ENCODE measurements around the gene OR5F1.

Gene OR5F1

DNA sequence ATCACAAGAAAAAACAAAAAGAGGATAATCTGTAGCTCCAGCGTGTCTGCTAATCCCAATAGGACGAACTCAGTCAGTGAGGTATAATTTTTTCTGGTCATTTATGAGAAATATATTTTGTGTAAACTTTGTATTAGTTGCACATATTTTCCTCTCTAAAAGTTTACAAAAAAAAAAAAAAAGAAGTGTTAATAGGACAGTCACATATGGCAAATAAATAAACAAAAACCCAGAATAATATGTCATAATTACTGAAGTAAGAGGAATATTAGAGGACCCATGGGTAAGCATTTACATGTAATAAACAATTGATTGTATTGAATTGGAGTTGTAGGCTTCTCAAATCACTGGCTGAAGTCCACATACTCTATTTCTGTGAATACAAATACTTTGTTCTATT is at the start of gene OR5F1:
OR5F1 (minus strand) TSS at position 101 of the 400 bp plus-strand sequence; CDS start at position 101, 0 bp downstream.
- DNase-seq = no peak

DNA sequence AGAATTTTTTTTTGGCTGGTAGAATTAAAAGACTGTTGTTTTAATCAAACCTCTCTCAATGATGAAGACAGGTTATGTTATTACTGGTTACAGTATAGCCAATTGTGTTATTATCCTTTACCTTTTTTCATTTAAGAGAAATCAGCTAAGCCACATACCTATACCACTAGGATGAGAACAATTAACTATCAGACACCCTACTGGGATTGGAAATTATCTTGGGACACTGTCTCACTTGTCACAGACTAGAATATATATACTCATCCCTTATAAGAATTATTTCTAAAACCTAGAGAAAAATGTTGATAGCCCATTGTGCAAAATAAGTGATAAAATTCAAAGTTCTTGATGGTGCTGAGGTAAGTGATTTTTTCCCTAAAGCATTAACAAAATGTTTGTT is 32.9 kb upstream of the OR5F1 start, which contains the start of gene OR5AS1:
OR5AS1 (plus strand) TSS at position 301 of the 400 bp plus-strand sequence. CDS start 2,765 bp downstream, outside the sequence.
- no peak for DNase-seq

DNA sequence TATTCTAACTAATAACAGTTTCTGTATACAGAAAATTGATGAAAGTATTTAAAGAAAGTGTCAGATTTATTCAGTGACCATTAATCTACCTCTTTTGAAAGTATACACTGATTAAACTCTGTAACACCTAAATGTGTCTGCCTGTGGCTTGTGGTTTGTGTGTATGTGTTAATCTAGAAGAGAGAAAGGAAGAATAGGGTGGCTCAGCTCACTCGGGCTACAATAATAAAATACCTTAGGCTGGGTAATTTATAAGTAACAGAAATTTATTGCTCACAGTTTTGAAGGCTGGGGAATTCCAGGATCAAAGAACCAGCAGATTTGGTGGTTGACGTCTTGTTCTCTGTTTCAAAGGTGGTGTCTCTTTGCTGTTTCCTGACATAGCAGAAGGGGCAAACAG is 19.4 kb upstream of the OR5F1 start:
- DNase-seq = no peak

DNA sequence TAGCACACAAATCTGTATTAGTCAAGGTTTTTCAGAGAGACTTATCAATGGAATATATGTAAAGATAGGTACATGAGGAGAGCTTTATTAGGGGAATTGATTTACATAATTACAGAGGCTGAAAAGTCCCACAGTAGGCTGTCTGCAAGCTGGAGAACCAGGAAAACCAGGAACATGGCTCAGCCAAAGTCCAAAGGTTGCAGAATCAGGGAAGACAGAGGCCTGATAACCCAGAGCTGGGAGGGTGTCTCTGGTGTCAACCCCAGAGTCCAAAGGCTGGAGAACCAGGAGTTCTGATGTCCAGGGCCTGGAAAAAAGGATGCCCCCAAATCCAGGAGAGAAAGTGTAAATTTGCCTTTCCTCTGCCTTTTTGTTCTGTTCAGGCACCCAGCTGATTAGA is 16.3 kb upstream of the OR5F1 start:
- DNase-seq = no peak

DNA sequence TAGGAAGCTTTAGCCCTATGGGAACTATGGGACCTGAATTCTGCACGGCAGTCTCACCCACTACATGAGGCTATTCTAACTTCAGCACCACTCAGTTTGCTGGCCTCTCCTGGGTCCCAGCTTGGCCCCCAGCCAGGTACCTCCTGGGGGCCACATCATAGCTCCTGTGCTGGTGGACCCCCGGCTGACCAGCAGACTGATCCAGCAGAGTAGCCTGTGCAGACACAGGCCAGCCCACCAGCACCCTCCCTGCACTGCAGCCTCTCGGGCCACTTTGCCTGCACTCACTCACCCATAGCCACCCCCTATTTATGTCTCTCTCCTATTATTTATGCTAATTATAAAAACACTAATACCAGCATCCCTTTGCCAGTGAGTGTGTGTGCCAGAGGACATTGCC is 23.5 kb downstream of the OR5F1 start:
- no peak for DNase-seq

DNA sequence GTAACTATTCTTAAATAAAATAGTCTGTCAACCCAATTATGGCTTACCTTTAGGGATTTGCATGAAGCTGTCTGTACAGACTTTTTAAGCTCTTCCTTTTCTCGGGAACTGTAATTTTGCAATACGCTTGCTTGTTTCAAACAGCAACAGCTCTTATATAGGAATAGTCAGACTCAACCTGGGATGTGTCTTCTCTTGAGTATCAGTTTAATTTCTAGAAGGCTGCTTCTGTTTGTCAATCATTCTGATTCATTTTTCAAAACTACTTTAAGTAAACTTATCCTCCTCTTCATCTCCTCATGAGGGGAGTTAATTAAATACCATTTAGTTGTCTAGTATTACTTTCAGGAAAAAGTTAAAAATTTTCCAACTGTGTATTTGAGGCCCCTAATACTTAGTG is 24.6 kb downstream of the OR5F1 start, which contains the start of gene OR10AG1:
OR10AG1 (minus strand) TSS at position 101 of the 400 bp plus-strand sequence; CDS start at position 63, 38 bp downstream.
- no peak for DNase-seq

DNA sequence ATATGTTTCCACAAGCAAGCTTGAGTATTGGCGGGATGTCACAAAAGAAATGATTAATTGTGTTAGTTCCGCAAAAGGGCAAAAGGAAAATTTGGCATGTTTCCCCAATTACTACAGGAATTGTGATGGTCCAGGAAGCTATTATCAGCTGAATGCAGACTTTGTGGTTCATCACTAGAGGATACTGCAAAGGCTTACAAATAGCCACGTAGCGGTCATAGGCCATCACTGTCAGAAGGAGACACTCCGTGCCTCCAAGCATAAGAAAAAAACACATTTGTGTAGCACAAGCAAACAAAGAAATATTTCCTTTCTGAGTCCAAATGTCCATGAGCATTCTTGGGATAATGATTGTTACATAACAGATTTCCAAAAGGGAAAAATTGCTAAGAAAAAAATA is 26.5 kb downstream of the OR5F1 start:
- no peak for DNase-seq

DNA sequence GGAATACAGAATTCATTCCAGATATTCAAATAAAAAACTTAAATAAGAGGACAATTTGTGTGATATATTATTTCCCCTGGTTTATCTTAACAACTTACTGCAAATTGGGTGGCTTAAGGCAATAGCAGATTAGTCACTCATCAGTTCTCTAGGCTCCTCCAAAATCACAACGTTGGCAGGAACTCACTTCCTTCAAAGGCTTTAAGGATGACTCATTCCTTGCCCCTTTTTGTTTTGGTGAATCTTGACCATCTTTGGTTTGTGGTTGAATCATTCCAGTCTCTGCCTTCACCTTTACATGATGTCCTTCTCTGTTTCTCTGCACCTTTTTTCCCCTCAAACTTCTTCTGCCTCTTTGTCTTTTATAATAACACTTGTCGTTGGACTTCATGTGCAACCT is 28.0 kb downstream of the OR5F1 start:
- DNase-seq = no peak

DNA sequence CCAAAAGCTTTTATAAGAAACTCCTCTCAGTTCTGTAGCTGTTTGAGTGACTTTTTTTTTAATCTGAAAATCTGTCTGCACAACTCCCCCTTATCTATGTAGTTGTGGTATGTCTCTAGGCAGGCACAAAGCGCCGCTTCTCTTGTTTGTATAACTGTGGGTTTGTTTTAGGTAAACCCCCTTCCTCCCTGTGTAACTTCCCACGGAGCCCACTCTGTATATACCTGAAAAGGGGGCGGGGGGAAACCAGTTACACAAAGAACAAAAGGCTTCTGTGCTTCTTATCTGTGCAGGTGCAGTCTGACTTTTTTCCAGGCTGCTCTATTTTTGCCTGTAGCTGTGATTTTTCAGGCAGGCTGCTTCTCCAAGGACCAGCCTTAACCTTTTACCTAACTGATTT is 37.9 kb downstream of the OR5F1 start:
- no peak for DNase-seq

DNA sequence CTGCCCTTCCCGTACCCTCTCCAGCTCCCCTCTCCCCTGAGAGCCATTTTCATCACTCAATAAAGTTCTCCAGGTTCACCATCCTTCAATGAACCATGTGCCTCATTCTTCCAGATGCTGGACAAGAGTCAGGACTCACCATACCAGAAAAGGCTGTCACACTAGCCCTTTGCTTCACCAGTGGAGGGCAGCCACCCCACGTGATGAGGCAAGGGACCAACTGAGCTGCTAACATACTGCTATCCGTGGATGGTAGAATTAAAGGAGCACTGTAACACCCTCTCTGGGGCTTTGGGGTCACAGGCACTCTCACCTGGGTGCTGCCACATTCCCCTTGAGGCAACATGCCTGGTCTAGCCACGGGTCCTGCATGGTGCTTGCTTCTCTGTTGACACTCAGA is 45.1 kb downstream of the OR5F1 start:
- DNase-seq = no peak

All from SHP77 (cell line).